GM19025 (cell line): ENCODE data around the gene ZFP69.
"Not testable (repeated sequence)": the region's sequence is repeated elsewhere in the genome, so short reads cannot be mapped to it uniquely, and the experiment has no call there.

Experiments used
- ATAC-seq: cut with Tn5 transposase; IDR thresholded peaks from one replicate; pipeline ENCODE4 v1.9.1; 2021; ENCODE audit warnings: mild to moderate bottlenecking, low read depth, moderate library complexity; ENCODE audit not compliant: unreplicated experiment

The ZFP69 gene

GRCh38 chr1:40476924-40477677 lies at the start of gene ZFP69:
ZFP69 (plus strand) TSS chr1:40477290; CDS start chr1:40479362, 2,072 bp downstream.
- peak; percentile 84 for ATAC-seq

- ATAC-seq, result no peak
These were observed 45.7 kb upstream of the ZFP69 start for GRCh38 chr1:40431385-40431784.

- ATAC-seq, result no peak
These were observed 44.3 kb upstream of the ZFP69 start for GRCh38 chr1:40432644-40433390.

DNA sequence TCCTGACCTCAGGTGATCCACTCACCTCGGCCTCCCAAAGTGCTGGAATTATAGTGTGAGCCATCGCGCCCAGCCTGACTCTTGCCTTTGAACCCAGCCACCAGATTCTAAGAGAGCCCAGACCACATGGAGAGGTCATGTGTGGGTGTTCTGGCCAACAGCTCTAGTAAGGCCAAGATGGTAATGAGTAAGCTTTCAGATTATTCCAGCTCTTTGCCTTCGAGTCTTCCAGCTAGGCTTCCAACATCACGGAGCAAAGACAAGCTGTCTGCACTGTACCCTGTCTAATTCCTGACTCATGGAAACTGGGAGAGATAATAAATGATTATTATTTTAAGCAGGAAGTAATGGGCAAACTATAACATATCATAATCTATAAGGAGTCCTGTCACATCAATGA lies 41.6 kb upstream of the ZFP69 start:
- no peak for ATAC-seq

DNA sequence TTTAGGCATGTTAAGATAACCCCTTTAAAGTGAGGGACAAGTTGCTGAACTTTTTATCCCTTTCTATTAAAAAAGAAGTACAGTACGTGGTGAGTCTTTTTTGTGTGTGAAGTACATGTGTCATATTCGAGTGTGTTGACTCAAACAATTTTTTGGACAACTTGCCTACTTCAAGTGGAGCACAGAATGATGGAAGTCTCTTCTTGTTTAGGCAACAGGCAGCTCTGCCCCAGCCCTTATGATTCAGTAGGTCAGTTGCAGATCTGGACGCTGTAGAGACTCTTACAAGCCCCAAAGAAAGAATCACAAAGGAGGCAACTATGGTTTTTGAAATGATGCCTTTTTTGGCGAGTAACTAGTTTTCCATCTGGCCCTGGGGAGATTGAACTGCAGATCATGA lies 41.2 kb upstream of the ZFP69 start:
- ATAC-seq, result no peak

DNA sequence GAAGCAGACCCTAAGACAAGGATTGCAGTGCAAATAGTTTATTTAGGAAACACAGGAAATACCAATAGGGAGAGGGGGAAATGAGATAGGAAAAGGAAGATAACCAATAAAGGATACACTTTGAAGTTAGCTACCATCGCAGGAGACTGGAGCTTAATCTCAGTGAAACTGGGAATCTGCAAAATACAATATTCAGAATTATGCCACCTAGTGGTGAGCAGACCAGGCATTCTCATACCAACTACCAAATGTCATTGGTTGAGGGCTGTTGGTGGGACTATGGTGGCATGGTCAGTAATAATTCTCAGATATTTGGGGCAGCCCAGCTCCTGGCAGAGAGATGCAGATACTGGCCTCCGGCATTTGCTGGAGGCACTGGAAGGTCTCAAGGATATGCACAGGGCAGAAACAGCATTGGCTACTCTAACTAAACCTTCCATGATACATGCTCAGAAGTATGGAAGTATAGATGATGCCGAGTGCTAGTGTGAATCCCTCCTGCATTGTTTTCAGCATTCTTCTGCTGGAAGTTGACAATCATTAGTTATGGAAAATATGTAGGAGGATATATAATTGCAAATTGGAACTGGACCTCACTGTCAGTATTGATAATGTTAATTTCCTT lies 38.6 kb upstream of the ZFP69 start:
- no peak for ATAC-seq

DNA sequence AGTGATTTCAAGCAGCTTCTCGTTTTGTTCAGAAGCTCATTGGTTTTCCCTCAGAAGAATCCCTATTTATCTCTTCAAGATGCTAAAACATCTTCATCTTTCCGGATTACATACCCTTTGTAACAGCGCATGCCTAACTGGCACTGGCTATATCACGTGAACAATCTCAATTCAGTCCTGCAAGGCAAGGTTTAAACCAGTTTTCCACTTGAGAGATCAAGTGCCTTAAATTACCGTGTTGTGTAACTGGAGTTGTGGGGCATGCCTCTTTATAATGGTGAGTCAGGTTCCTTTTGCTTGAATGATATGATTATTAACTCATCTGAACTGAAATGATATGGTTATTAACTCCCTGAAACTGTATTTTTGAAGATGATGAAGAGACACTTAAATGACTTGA lies 37.8 kb upstream of the ZFP69 start:
- no peak for ATAC-seq

DNA sequence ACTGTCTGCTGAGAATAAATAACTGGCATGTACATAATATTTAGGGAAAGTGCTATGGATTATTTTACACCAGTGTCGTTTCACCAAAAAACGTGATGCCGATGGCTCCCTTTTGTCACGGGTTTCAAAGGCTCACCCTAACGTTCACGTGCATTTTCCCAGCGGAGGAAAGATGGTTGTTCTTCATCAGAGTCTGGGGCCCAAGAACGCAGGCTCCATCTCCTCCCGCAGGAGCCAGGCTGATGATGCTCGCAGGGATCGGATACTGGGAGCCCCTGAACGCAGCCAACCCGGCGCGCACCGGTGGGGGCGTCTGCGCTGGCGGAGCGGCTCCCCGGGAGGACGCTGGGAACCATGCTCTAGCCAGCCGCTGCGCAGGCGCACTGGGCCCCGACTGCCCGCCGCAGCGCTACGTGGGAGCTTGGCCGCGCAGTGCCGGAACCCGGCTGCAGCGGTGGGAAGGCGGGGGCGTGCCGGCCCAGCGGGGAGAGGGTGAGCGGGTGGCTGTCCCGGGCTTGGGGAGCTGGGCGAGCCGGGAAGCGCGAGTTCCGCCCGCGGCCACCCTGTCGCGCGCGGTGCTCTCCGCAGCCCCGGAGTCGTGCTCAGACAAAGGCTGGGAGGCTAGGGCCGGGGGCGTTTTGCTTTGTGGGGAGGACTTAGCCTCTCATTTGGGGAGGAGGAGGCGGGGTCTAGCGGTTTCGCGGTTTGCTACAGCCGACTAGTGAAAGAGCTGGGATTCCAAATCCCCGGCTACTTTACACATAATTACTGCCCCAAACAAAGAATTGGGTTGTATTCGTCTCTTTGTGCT lies 27.2 kb upstream of the ZFP69 start, which contains the start of gene ZFP69B:
Gene ZFP69B (plus strand): TSS at position 793 of the 811 bp plus-strand sequence. CDS start 486 bp downstream, outside the sequence.
- ATAC-seq, result peak; percentile 87

GRCh38 chr1:40450495-40451237 lies 26.4 kb upstream of the ZFP69 start:
- ATAC-seq, result no peak

GRCh38 chr1:40451238-40451585 lies 25.9 kb upstream of the ZFP69 start:
- no peak for ATAC-seq

DNA sequence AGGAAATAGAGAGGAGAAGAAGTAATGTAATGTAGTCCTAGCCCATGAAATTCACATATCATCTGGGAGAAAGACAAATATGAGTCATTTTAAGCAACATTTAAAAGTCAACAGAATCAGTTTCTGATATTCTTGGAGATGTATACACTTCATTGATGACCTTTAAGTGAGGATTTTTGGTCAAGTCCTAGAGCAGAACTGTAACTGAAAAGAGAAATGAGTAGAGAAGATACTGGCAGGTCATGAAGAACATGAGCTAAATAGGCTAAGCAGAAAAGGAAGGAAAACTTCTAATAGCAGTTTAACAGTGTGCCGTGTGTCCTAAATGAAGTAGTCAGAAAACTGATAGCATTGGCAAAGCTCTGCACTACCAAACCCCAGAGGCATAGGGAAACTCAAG lies 22.2 kb upstream of the ZFP69 start:
- ATAC-seq, result no peak

GRCh38 chr1:40462956-40463590 lies 14.0 kb upstream of the ZFP69 start:
- ATAC-seq, result no peak

DNA sequence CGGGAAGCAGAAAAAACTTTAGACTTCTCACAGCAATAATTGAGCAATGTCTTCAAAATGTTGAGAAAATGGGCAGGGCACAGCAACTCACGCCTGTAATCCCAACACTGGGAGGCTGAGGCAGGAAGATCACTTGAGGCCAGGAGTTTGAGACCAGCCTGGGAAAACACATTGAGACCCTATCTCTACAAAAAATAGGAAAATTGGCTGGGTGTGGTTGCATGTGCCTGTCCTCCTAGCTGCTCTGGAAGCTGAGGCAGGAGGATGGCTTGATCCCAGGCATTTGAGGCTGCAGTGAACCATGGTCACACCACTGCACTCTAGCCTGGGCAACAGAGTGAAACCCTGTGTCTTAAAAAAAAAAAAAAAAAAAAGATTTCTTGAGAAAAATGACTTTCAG lies 7.8 kb upstream of the ZFP69 start:
- no peak for ATAC-seq

- no peak for ATAC-seq
These were observed 1.8 kb upstream of the ZFP69 start for GRCh38 chr1:40475268-40475667.

- ATAC-seq, result peak; percentile 34
These were observed 576 bp downstream of the ZFP69 start for GRCh38 chr1:40477678-40478053.

DNA sequence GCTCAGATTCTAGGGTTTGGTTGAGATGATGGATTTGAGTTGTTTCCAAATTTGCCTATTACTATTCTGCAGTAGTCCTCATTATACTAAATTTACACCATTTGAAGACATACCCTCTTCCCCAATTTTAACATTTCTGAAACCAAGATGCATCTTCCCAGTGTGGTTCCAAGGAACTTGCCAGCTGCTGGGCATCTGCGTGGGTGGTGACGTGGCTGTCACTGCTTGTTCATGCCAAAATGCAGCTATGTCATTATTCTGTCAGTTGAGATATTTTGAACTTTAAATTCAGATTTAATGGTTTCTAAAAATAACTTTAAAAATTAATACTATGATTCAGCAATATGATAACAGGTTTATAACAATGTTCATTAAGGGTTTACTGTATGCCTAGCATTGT lies 1.2 kb downstream of the ZFP69 start:
- no peak for ATAC-seq

GRCh38 chr1:40479156-40479555 lies 2.1 kb downstream of the ZFP69 start:
- no peak for ATAC-seq

DNA sequence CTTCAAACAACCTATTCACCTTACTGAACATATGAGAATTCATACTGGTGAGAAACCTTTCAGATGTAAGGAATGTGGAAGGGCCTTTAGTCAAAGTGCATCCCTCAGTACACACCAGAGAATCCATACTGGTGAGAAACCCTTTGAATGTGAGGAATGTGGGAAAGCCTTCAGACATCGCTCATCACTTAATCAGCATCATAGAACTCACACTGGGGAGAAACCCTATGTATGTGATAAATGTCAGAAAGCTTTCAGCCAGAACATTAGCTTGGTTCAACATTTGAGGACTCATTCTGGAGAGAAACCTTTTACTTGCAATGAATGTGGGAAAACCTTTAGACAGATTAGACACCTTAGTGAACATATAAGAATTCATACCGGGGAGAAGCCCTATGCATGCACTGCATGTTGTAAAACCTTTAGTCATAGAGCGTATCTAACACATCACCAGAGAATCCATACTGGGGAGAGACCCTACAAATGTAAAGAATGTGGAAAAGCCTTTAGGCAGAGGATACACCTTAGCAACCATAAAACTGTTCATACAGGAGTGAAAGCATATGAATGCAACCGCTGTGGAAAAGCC lies 18.3 kb downstream of the ZFP69 start:
- no peak for ATAC-seq

DNA sequence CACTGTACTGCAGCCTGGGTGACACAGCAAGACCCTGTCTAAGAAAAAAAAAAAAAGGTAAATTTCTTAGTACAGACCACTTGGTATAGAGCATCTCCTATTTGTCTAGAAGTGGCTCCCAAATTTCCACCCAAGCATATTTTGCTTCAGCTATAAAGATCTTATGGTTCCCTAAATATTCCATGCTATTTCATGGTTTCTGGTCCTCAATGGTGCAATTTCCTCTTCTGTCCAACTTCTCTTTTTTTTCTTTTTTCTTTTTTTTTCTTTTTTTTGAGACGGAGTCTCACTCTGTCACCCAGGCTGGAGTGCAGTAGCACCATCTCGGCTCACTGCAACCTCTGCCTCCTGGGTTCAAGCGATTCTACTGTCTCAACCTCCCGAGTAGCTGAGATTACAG lies 25.6 kb downstream of the ZFP69 start:
- not testable (repeated sequence) for ATAC-seq
